Bronchial epithelial cell (primary cell): Measurements from ENCODE around the gene DNAJB6. TPM values are rescaled to one million over a fixed set of nuclear protein-coding genes. Genes with fewer than 3 reads are reported as not detected.

Experiments used
- DNase-seq: peaks from one replicate; pipeline ENCODE4 v3.0.0-alpha.2; 2010; ENCODE audit warnings: low read depth
- FAIRE-seq: peaks from 2 replicates; lab custom pipeline; 2011; peaks lifted over from hg19 to GRCh38; lab: Jason Lieb, UNC
- H3K27me3 ChIP-seq: 2 replicates; pipeline ENCODE4 v1.5.1; 2011; ENCODE audit warnings: low read length; ENCODE audit not compliant: control insufficient read depth, insufficient read depth
- H3K36me3 ChIP-seq: 2 replicates; pipeline ENCODE4 v1.5.1; 2011; ENCODE audit warnings: low read length; ENCODE audit not compliant: control insufficient read depth, insufficient read depth
- H3K4me3 ChIP-seq: 2 replicates; pipeline ENCODE4 v1.5.1; 2011; ENCODE audit warnings: mild to moderate bottlenecking, low read depth, low read length, control low read depth
- total RNA-seq: library from RNA; depleted of rRNA; stranded (reverse); fragments of >200 nt; gene quantifications from 2 replicates; pipeline ENCODE4 v1.2.1, GENCODE V29; 2014
- TF ChIP-seq, protein P1 (sequence below): IDR thresholded peaks from 2 replicates; pipeline ENCODE4 v1.5.1; 2011; ENCODE audit warnings: mild to moderate bottlenecking, moderate library complexity, low read length, control low read depth, inconsistent platforms; ENCODE audit not compliant: insufficient read depth, severe bottlenecking

DNAJB6 gene
- total RNA-seq, 1 donor from 2014 or later: 87.9 TPM

DNA sequence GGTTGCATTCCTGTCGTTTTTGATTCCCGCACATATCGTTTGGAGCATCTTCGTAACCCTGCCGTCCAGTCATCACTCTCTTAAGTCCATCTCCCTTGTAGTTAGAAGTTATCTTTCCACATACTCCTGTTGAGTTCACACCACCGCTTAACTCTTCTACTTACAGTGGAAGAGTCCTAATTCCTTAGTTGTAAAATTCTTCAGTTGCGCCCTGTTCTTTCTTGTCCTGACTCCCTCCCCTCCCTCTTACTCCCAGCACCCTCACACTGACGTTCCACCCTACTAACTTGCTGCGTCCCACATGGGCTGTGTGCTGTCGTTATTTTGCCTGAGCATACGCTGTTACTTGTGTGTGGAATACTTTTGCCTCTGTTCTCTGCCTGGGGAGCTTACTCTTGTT is 11.7 kb downstream of the DNAJB6 start:
- H3K4me3 ChIP-seq: no peak overlapping the region
- no peaks in the 10 kb centered on the region for H3K27me3 ChIP-seq
- TF ChIP-seq, protein P1, sequence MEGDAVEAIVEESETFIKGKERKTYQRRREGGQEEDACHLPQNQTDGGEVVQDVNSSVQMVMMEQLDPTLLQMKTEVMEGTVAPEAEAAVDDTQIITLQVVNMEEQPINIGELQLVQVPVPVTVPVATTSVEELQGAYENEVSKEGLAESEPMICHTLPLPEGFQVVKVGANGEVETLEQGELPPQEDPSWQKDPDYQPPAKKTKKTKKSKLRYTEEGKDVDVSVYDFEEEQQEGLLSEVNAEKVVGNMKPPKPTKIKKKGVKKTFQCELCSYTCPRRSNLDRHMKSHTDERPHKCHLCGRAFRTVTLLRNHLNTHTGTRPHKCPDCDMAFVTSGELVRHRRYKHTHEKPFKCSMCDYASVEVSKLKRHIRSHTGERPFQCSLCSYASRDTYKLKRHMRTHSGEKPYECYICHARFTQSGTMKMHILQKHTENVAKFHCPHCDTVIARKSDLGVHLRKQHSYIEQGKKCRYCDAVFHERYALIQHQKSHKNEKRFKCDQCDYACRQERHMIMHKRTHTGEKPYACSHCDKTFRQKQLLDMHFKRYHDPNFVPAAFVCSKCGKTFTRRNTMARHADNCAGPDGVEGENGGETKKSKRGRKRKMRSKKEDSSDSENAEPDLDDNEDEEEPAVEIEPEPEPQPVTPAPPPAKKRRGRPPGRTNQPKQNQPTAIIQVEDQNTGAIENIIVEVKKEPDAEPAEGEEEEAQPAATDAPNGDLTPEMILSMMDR: no peak
- FAIRE-seq (no peak), DNase-seq (no peak)
- peaks cover 1% of the 10 kb centered on the region for H3K36me3 ChIP-seq

DNA sequence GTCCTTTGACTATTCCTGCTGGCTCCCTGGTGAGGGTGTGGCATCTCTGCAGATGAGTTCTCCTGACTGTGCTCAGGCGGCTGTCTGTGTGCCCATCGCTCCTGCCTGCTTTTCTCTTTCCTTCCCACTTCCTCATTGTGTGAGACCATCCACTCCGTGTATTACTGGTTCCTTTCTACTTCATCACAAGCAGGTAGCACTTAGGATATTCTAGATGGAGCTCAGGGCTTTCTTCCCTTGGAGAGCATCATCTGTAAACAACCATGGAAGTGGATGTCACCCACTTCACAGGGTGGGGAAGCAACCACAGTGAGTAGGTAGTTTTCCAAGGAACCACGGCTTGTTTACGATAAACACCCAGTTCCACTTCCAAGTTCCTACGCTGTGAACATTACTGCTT is 15.7 kb downstream of the DNAJB6 start:
- Histone ChIP-seq H3K4me3 (no peak overlapping the region), H3K27me3 (no peaks in the 10 kb centered on the region), H3K36me3 (peaks cover 1% of the 10 kb centered on the region)
- no peak for DNase-seq
- no peak for FAIRE-seq
- TF ChIP-seq, protein P1: no peak

DNA sequence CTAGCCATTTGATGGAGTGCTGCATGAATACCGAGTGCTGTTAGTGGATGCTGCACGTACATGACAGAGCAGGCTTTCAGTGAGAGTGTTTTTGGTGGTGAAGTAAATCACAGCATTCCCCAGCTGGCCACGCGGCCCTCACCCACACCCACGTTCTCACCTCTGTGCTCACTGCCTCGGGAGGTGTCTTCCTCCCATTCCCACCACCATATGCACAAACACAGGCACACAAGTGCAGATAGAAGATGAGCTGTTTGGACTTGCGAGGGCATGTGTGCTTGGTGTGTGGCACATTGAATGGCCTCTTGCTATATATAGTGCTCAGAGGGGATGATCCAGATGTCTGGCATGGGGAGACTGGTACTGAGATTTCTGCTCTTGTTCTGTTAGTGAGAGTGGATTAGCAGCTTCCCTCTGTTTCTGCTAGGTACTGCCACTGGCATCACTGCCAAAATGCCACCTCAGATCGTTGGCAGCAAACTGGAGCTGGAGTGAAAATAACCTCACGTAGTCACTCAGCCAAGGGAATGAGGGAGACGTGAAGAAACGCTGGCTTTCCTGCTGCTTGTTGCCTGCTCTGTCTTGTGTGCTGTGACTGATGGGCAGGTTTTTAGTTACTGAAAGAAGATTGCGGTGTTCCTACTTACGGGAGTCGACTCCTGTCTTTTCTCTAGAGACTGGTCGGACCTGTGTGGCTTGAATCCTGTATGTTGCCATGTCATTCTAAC is 19.1 kb downstream of the DNAJB6 start:
- H3K36me3 ChIP-seq: peaks cover 8% of the 10 kb centered on the region

DNA sequence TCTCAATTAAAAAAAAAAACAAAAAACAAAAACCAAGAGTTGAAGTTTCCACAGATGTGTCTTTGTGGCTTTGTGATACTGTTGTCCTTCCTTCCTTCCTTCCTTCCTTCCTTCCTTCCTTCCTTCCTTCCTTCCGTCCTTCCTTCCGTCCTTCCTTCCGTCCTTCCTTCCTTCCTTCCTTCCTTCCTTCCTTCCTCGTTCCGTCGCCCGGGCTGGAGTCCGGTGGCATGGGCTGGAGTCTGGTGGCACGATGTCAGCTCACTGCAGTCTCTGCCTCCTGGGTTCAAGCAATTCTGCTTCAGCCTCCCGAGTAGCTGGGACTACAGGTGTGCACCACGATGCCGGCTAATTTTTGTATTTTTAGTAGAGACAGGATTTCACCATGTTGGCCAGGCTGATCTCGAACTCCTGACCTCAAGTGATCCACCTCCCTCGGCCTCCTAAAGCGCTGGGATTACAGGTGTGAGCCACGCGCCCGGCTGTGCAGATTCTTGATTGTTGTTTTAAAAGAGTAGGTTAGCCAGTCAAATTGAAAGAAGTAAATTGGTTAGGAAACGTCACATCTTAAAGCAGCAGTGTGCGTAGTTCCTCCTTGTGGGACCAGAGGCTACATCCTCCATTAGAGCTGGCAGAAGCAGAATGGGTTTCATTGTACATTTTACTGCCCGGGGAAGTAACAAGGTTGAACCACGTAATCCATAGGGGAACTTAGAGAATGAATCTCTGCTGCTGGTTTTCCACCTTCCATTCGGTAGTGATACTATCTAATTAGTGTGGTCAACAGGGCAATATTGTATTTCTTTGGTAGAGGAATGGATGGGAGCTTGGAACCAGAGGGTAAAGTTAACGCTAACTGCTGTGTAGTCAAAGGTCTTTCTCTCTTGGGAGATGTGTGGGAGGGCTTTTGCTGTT is 20.6 kb downstream of the DNAJB6 start:
- no peak overlapping the region for H3K4me3 ChIP-seq
- TF ChIP-seq, protein P1: no peak
- H3K36me3 ChIP-seq: peaks cover 8% of the 10 kb centered on the region
- no peaks in the 10 kb centered on the region for H3K27me3 ChIP-seq
- no peak for FAIRE-seq
- no peak for DNase-seq

More for the DNA sequence above, 19.1 kb downstream of the DNAJB6 start:
- DNase-seq (peak; percentile 84), FAIRE-seq (peak; percentile 70)
- TF ChIP-seq, protein P1: no peak
- Histone ChIP-seq H3K27me3 (no peaks in the 10 kb centered on the region), H3K4me3 (no peak overlapping the region)

DNA sequence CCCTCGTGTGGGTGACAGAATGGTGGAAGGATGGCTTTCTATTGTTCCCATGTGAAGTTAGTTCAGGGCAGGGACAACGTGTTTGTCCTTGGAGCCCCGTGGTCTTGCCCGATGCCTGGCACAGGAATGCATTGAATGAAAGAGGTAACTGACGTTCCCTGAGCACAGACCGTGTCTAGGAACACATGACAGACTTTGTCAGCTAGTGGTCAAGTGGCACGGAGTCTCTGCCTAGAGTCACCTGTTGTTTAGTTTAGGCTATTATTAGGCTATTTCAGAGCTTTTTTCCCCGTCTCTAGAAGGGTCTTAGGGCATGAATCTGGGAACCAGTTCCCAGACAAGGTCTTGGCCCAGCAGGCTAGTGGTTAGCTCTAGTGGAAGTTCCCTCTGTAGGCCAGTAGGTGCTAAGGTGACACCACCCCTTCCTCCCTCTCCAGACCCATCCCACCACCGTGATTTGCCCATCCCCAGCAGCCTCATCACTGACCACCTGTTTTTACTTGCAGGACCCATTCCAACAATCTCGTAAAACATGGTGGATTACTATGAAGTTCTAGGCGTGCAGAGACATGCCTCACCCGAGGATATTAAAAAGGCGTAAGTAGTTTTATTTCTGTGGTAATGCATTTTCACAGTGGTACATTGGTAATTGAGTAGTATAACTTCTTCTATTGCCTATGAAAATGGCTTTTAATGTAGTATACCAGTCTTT is 21.4 kb downstream of the DNAJB6 start:
- DNase-seq (peak; percentile 20), FAIRE-seq (no peak)
- Histone ChIP-seq H3K36me3 (peaks cover 9% of the 10 kb centered on the region), H3K27me3 (no peaks in the 10 kb centered on the region), H3K4me3 (no peak overlapping the region)
- TF ChIP-seq, protein P1: no peak
